ENCODE data around the gene GLDN.

GLDN gene

DNA sequence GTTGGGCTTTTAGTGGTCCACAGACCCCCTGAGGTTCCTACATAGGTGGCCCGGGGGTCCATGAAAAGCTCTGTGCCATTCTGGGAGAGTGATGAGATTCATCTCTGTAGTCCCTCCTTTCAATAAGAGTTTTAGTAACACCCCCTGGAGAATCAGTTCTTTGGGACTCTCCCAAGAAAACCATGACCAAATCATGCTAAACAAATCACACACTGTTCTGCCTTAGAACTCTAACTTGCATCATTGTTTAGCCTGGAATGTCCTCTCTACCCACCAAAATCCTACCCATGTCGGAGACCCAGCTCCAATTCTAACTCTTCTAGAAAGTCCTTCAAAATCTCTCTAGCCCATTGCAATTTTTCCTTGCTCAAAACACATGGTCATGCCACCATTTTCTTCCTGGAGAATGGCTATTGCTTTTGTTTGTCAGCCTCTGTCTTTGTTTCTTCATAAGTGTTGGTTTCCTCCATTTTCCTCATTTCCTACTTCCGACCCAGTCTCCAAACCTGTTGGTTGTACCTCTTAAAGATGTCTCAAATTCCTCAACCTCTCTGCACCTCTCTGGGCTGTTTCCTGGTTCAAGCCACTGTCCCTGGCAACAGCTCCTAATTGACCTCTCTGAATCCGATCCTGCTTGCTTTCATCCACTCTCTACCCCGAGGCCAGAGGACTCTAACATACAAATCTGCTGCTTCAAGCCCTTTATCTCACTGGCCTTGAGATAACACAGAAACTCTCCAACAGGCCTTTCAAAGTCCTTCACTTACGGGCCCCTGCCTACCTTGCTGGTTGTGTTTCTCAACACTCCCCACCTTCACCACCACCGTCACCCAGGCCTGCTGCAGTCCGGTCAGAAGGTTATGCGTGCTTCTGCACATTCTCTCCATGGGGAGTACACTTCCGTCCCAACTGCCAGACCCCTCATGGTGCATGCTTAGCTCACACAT, 26.8 kb upstream of the GLDN start:
- Histone ChIP-seq H3K4me3 (IDR thresholded peaks at IDR 0.05; ENCODE audit: insufficient read depth, low read depth, low read length) (no peak overlapping the region), H3K9ac (no peak overlapping the region), H3K4me2 (no peak overlapping the region), H3K4me1 (ENCODE audit: low read depth, poor library complexity, severe bottlenecking) (no peaks in the 10 kb centered on the region), H3K27me3 (ENCODE audit: insufficient read depth, low read depth) (no peaks in the 10 kb centered on the region), H3K79me2 (ENCODE audit: insufficient read depth, low read depth) (no peaks in the 10 kb centered on the region), H3K36me3 (ENCODE audit: insufficient read depth) (no peaks in the 10 kb centered on the region), H4K20me1 (ENCODE audit: insufficient read depth) (no peaks in the 10 kb centered on the region), H2AFZ (ENCODE audit: low read depth) (no peak overlapping the region), H3K27ac (no peak overlapping the region)
- TF ChIP-seq, protein P1, sequence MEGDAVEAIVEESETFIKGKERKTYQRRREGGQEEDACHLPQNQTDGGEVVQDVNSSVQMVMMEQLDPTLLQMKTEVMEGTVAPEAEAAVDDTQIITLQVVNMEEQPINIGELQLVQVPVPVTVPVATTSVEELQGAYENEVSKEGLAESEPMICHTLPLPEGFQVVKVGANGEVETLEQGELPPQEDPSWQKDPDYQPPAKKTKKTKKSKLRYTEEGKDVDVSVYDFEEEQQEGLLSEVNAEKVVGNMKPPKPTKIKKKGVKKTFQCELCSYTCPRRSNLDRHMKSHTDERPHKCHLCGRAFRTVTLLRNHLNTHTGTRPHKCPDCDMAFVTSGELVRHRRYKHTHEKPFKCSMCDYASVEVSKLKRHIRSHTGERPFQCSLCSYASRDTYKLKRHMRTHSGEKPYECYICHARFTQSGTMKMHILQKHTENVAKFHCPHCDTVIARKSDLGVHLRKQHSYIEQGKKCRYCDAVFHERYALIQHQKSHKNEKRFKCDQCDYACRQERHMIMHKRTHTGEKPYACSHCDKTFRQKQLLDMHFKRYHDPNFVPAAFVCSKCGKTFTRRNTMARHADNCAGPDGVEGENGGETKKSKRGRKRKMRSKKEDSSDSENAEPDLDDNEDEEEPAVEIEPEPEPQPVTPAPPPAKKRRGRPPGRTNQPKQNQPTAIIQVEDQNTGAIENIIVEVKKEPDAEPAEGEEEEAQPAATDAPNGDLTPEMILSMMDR (conservative IDR thresholded peaks at IDR 0.05; ENCODE audit: low read depth, low read length), result no peak

DNA sequence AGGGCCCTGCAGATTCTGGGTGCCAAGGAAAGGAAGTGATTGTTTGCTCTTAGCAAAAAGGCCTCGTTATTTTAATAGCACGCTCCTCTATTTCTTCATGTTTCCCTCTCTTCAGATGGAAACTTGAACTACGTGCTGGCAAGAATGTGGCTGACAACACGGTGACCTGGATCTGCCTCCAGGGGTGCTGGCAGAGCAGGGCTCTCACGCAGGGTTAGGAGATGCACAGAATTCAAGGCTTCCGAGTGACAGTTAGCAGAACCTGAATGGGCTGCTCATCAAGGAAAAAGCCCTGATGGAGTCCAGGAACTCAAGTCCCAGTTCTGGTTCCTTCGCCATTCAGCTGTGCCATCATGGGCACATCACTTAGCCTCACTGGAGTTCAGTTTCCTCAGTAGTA, 25.7 kb upstream of the GLDN start:
- H3K4me1 ChIP-seq (ENCODE audit: low read depth, poor library complexity, severe bottlenecking), result no peaks in the 10 kb centered on the region
- no peak overlapping the region for H3K4me2 ChIP-seq
- H3K27ac ChIP-seq, result no peak overlapping the region
- no peaks in the 10 kb centered on the region for H3K27me3 ChIP-seq (ENCODE audit: insufficient read depth, low read depth)
- no peaks in the 10 kb centered on the region for H3K36me3 ChIP-seq (ENCODE audit: insufficient read depth)
- no peak overlapping the region for H3K4me3 ChIP-seq (IDR thresholded peaks at IDR 0.05; ENCODE audit: insufficient read depth, low read depth, low read length)
- no peak overlapping the region for H3K9ac ChIP-seq
- H3K79me2 ChIP-seq (ENCODE audit: insufficient read depth, low read depth), result no peaks in the 10 kb centered on the region
- H2AFZ ChIP-seq (ENCODE audit: low read depth), result no peak overlapping the region
- TF ChIP-seq, protein P1 (conservative IDR thresholded peaks at IDR 0.05; ENCODE audit: low read depth, low read length), result no peak
- no peaks in the 10 kb centered on the region for H4K20me1 ChIP-seq (ENCODE audit: insufficient read depth)

DNA sequence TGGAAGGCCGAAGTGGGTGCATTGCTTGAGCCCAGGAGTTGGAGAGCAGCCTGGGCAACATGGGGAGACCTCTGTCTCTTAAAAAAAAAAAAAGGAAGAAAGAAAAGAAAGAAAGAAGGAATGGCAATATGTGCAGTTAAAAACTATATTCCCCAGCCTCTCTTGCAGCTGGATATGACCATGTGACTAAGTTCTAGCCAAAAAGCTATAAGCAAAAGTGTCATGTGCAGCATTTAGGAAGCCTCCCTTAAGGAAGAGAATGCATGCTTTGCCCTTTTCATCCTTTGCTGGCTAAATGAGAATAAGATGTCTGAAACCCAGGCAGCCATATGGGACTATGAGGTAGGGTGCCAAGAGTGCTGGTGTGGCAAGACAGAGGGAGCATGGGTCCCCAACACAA, 24.8 kb upstream of the GLDN start:
- H4K20me1 ChIP-seq (ENCODE audit: insufficient read depth), result no peaks in the 10 kb centered on the region
- H3K9ac ChIP-seq, result no peak overlapping the region
- H3K36me3 ChIP-seq (ENCODE audit: insufficient read depth), result no peaks in the 10 kb centered on the region
- no peak overlapping the region for H3K4me2 ChIP-seq
- H2AFZ ChIP-seq (ENCODE audit: low read depth), result no peak overlapping the region
- H3K27me3 ChIP-seq (ENCODE audit: insufficient read depth, low read depth), result no peaks in the 10 kb centered on the region
- no peak overlapping the region for H3K4me3 ChIP-seq (IDR thresholded peaks at IDR 0.05; ENCODE audit: insufficient read depth, low read depth, low read length)
- H3K27ac ChIP-seq, result no peak overlapping the region
- H3K4me1 ChIP-seq (ENCODE audit: low read depth, poor library complexity, severe bottlenecking), result no peaks in the 10 kb centered on the region
- H3K79me2 ChIP-seq (ENCODE audit: insufficient read depth, low read depth), result no peaks in the 10 kb centered on the region
- TF ChIP-seq, protein P1 (conservative IDR thresholded peaks at IDR 0.05; ENCODE audit: low read depth, low read length), result no peak

DNA sequence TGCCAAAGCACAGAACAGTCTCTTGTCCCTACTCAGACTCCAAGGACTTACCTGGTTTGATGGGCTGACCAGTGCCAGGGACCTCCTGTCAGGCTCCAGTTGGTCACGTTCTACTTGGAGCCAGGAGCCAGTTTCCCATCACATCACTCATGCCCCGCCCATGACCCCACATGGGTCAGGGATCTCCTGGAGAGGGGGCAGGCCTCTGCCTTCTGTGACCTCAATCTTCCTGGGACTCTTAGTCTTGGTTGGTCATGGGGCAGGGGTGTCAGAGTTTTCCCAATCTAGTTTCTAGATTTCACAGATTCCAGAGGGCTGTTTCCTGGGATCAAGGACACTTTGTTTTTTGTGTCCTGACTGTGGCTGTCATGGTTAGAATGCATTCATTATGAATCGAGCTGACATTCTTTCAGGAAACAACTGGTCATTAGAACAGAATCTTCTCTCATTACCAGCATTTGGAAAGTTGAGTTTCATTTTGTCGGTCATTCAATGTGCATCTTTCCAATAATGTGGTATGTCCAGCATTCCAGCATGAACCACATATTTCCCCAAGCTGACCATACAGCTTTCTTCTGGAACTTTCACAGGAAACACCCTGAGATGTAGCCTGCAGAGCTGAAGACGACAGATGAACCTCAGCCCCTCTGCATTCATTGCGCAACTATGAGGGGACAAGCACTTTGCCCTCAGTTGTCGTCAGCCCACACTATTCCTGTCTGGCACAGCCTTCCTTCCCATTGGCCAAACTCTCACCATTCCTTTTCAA, 22.9 kb upstream of the GLDN start:
- H3K27me3 ChIP-seq (ENCODE audit: insufficient read depth, low read depth), result no peaks in the 10 kb centered on the region
- H3K79me2 ChIP-seq (ENCODE audit: insufficient read depth, low read depth), result no peaks in the 10 kb centered on the region
- H3K27ac ChIP-seq, result no peak overlapping the region
- no peaks in the 10 kb centered on the region for H3K4me1 ChIP-seq (ENCODE audit: low read depth, poor library complexity, severe bottlenecking)
- H3K4me3 ChIP-seq (IDR thresholded peaks at IDR 0.05; ENCODE audit: insufficient read depth, low read depth, low read length), result no peak overlapping the region
- H4K20me1 ChIP-seq (ENCODE audit: insufficient read depth), result no peaks in the 10 kb centered on the region
- H3K36me3 ChIP-seq (ENCODE audit: insufficient read depth), result no peaks in the 10 kb centered on the region
- TF ChIP-seq, protein P1 (conservative IDR thresholded peaks at IDR 0.05; ENCODE audit: low read depth, low read length), result no peak
- no peak overlapping the region for H2AFZ ChIP-seq (ENCODE audit: low read depth)
- no peak overlapping the region for H3K9ac ChIP-seq
- no peak overlapping the region for H3K4me2 ChIP-seq
